ENCODE results near the gene MRPS2.
"Not testable (repeated sequence)": the region's sequence is repeated elsewhere in the genome, so short reads cannot be mapped to it uniquely, and the experiment has no call there.

GRCh38 chr9:135534826-135535225 lies 34.3 kb downstream of the MRPS2 start:
- not testable (repeated sequence) for TF ChIP-seq EZH2 (IDR thresholded peaks at IDR 0.05); POLR2AphosphoS5 (IDR thresholded peaks at IDR 0.05; ENCODE audit: borderline replicate concordance, low read depth, low read length)
